Chondrocyte (in vitro differentiated cells): ENCODE results near the gene HSD17B2. TPM values are rescaled to one million over a fixed set of nuclear protein-coding genes. Genes with fewer than 3 reads are reported as not detected.
A peak's percentile ranks its signal among the peaks of the same experiment; 100 is the strongest.

Source experiments
- DNase-seq: peaks from one replicate; pipeline ENCODE4 v3.0.0; 2021; ENCODE audit warnings: mixed read lengths, low spot score
- H3K27ac Mint-ChIP-seq: one replicate; pipeline ENCODE4 v1.8.0; 2021; ENCODE audit warnings: mild to moderate bottlenecking, moderate library complexity, mixed read lengths; ENCODE audit not compliant: unreplicated experiment
- H3K27me3 Mint-ChIP-seq: 2 replicates; pipeline ENCODE4 v1.8.0; 2021; ENCODE audit warnings: low read depth, mixed read lengths
- H3K36me3 Mint-ChIP-seq: 2 replicates; pipeline ENCODE4 v1.8.0; 2021; ENCODE audit warnings: low read depth, mixed read lengths
- H3K4me1 Mint-ChIP-seq: 2 replicates; pipeline ENCODE4 v1.8.0; 2021; ENCODE audit warnings: low read depth, mild to moderate bottlenecking, mixed read lengths
- H3K4me3 Mint-ChIP-seq: one replicate; pipeline ENCODE4 v1.8.0; 2021; ENCODE audit warnings: mild to moderate bottlenecking, moderate library complexity, mixed read lengths; ENCODE audit not compliant: unreplicated experiment
- H3K9me3 Mint-ChIP-seq: 2 replicates; pipeline ENCODE4 v1.8.0; 2021; ENCODE audit warnings: low read depth, mixed read lengths
- long read RNA-seq: library from polyadenylated mRNA; stranded (forward); transcript quantifications from one replicate; pipeline ENCODE4 v2.0.0, GENCODE V29; 2021
- total RNA-seq: library from RNA; stranded (reverse); gene quantifications from 3 replicates; pipeline ENCODE4 v1.2.1, GENCODE V29; 2021
- TF ChIP-seq, protein P1 (sequence below): fragments of 200-600 bp; sonication (generic); IDR thresholded peaks from 2 replicates; pipeline ENCODE4 v1.5.0; 2021; ENCODE audit warnings: antibody characterized with exemption, mild to moderate bottlenecking, moderate library complexity

The HSD17B2 gene, protein sequence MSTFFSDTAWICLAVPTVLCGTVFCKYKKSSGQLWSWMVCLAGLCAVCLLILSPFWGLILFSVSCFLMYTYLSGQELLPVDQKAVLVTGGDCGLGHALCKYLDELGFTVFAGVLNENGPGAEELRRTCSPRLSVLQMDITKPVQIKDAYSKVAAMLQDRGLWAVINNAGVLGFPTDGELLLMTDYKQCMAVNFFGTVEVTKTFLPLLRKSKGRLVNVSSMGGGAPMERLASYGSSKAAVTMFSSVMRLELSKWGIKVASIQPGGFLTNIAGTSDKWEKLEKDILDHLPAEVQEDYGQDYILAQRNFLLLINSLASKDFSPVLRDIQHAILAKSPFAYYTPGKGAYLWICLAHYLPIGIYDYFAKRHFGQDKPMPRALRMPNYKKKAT
- not detected in 3 replicates for total RNA-seq
- long read RNA-seq, result 0 reads

DNA sequence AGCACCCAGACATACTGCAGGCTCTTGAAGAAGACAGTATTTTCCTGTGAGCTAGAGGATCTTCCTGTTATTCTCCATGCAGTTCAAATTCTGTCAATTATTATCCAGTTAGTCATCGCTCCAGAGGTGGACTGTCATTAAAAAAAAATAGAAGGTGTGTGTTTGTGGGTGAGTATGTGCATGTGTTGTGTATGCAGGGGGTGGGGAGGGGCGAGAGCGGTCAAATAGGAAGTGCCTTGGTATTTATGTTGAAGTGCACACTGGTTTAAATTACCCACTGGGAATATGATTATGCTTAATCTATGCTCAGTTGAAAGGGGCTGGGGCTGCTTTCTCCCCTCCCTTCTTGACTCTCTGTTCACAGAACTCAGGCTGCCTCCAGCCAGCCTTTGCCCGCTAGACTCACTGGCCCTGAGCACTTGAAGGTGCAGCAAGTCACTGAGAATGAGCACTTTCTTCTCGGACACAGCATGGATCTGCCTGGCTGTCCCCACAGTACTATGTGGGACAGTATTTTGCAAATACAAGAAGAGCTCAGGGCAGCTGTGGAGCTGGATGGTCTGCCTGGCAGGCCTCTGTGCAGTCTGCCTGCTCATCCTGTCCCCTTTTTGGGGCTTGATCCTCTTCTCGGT is at the start of gene HSD17B2:
HSD17B2 (plus strand) TSS at position 273 of the 632 bp plus-strand sequence; CDS start at position 445, 172 bp downstream.
- H3K36me3 Mint-ChIP-seq, result no peaks in the 10 kb centered on the region
- peaks cover 27% of the 10 kb centered on the region for H3K27me3 Mint-ChIP-seq
- no peaks in the 10 kb centered on the region for H3K9me3 Mint-ChIP-seq
- DNase-seq, result no peak
- TF ChIP-seq, protein P1, sequence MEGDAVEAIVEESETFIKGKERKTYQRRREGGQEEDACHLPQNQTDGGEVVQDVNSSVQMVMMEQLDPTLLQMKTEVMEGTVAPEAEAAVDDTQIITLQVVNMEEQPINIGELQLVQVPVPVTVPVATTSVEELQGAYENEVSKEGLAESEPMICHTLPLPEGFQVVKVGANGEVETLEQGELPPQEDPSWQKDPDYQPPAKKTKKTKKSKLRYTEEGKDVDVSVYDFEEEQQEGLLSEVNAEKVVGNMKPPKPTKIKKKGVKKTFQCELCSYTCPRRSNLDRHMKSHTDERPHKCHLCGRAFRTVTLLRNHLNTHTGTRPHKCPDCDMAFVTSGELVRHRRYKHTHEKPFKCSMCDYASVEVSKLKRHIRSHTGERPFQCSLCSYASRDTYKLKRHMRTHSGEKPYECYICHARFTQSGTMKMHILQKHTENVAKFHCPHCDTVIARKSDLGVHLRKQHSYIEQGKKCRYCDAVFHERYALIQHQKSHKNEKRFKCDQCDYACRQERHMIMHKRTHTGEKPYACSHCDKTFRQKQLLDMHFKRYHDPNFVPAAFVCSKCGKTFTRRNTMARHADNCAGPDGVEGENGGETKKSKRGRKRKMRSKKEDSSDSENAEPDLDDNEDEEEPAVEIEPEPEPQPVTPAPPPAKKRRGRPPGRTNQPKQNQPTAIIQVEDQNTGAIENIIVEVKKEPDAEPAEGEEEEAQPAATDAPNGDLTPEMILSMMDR, result no peak
- no peaks in the 10 kb centered on the region for H3K4me1 Mint-ChIP-seq
- no peak within 1 kb of the TSS for H3K27ac Mint-ChIP-seq
- H3K4me3 Mint-ChIP-seq, result no peak within 1 kb of the TSS

DNA sequence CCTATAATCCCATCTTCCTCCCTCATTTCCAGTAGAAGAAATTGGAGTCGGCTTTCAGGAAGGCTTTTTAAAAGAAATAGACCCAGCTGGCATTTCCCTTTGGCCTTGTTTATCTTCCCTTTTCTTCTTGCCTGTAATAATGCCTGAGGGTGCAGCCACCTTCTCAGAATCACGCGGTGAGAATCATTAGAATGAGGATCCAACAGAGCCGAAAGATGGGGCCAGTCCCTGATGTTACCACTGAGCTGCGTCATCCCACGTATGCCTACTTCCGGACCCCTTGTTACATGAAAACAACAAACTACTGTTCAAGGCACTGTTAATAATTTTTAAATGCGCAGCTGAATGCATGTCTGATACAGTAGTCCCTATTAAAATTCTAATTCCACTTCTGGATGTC is 47.9 kb upstream of the HSD17B2 start:
- no peak overlapping the region for H3K4me3 Mint-ChIP-seq
- H3K9me3 Mint-ChIP-seq, result no peaks in the 10 kb centered on the region
- TF ChIP-seq, protein P1, result no peak
- no peak overlapping the region for H3K27ac Mint-ChIP-seq
- no peaks in the 10 kb centered on the region for H3K36me3 Mint-ChIP-seq
- no peak for DNase-seq
- peaks cover 18% of the 10 kb centered on the region for H3K27me3 Mint-ChIP-seq
- H3K4me1 Mint-ChIP-seq, result no peaks in the 10 kb centered on the region

- Mint-ChIP-seq H3K9me3 (no peaks in the 10 kb centered on the region), H3K27me3 (peaks cover 20% of the 10 kb centered on the region), H3K4me3 (no peak overlapping the region), H3K4me1 (no peaks in the 10 kb centered on the region), H3K36me3 (no peaks in the 10 kb centered on the region), H3K27ac (no peak overlapping the region)
- no peak for DNase-seq
- TF ChIP-seq, protein P1, result no peak
Measured at GRCh38 chr16:81987706-81988105, 47.3 kb upstream of the HSD17B2 start.

DNA sequence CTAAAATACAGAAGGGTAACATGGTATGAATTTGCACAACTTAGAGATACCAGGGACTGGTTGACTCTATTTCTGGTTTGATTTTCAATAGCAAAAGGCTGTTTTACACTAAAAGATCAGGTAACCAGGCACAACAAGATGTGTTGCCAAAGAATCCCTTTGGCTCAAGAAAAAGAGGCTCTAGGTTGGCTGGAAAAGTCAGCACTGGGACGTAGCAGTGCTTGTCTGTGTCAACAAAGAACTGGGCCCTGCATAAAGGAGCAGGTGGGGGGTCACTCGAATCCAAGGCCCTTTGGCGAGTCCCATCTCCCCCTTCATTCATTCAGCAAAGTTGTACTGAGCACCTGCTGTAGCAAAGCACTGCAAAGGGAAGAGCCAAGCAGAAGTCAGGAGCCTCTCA is 42.2 kb upstream of the HSD17B2 start:
- no peak overlapping the region for H3K4me3 Mint-ChIP-seq
- peaks cover 11% of the 10 kb centered on the region for H3K27me3 Mint-ChIP-seq
- peaks cover 14% of the 10 kb centered on the region for H3K4me1 Mint-ChIP-seq
- no peak for DNase-seq
- no peaks in the 10 kb centered on the region for H3K9me3 Mint-ChIP-seq
- H3K36me3 Mint-ChIP-seq, result no peaks in the 10 kb centered on the region
- no peak overlapping the region for H3K27ac Mint-ChIP-seq
- TF ChIP-seq, protein P1, result no peak

DNA sequence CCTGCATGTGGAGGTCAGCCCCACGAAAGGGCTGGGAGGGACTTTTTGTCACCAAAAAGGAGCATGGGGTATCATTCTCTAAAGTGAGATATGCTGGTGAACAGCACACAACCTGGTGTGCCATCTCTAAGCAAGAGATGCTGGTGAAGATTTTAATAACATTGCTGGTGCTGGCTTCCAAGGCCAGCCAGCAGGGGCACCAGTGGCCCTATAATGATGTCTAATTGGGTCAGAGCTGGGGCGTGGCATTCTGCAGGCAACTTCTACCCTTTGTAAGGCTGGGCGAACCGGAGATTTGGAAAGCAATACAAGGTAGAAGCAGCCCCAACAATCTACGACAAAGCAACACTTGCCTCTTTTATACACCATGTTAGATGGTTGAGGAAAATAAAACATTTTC is 40.6 kb upstream of the HSD17B2 start:
- no peak for DNase-seq
- H3K9me3 Mint-ChIP-seq, result peaks cover 4% of the 10 kb centered on the region
- H3K4me1 Mint-ChIP-seq, result peaks cover 17% of the 10 kb centered on the region
- no peaks in the 10 kb centered on the region for H3K36me3 Mint-ChIP-seq
- peaks cover 9% of the 10 kb centered on the region for H3K27me3 Mint-ChIP-seq
- TF ChIP-seq, protein P1, result peak; percentile 17
- H3K4me3 Mint-ChIP-seq, result no peak overlapping the region
- H3K27ac Mint-ChIP-seq, result no peak overlapping the region
